ENCODE results near the gene OR2L2.
"Not testable (repeated sequence)": the region's sequence is repeated elsewhere in the genome, so short reads cannot be mapped to it uniquely, and the experiment has no call there.

OR2L2 gene, protein sequence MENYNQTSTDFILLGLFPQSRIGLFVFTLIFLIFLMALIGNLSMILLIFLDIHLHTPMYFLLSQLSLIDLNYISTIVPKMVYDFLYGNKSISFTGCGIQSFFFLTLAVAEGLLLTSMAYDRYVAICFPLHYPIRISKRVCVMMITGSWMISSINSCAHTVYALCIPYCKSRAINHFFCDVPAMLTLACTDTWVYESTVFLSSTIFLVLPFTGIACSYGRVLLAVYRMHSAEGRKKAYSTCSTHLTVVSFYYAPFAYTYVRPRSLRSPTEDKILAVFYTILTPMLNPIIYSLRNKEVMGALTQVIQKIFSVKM

DNA sequence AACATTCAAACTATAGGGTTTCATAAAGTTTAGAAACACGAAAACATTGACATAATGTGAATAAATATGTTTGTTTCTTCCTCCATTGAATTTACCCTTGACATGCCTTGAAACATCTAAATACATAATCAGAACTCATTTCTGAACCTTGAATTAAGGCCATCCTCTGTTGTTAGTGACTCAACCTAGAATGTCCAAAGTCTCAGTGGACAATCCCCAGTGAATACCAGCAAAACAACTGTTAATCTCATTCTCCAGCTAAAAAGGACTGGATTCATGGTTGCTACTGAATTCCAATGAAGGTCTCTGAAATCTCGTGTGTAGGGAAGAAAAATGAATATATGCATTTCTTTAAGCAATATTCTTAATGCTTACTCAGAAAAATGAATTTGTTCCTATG lies at the start of gene OR2L2:
Gene OR2L2, plus strand, starts transcription at position 301 of the 400 bp plus-strand sequence. CDS start 8,198 bp downstream, outside the sequence.
- DNase-seq (ENCODE audit: low read depth in 2 of 2) = no peak

- DNase-seq (ENCODE audit: low read depth in 2 of 2) = no peak
Measured at GRCh38 chr1:247992986-247993385, 36.9 kb upstream of the OR2L2 start.

DNA sequence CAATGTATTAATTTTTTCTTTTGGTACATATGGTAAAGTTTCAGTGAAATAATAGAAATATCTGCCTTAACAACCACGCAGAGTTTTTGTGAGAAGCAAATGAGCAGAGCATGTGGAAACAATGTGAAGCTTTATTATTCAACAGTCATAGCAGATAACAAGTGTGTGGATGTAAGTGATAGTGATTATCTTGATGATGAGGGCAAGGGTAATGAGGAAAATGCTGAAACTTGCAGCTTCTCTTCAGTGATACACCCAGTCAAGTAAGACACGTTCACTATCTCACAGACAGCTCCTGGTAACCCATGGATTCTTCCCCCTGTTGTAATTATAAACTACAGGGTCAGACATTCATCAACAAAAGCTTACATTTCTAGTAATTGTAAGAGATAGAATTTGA lies 31.1 kb upstream of the OR2L2 start:
- no peak for DNase-seq (ENCODE audit: low read depth in 2 of 2)

DNA sequence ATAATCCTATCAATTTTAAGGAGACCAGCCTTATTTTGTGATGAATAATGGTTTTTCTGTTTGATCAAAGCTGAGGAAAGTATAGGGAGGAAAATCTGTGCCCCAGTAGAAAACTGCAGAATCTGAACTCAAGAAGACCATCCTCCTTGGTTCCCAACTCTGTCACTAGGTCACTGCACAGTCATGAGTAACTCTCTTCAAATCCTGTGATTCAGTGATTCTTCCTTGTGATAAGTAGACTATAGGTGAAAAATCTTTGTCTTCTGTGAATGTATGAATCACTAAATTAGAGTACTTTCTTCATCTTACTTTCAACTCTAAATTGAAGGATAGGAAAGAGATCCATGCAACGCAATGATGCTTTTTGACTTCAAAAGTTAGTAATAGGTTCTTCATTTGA lies 29.7 kb upstream of the OR2L2 start:
- no peak for DNase-seq (ENCODE audit: low read depth in 2 of 2)

GRCh38 chr1:248007778-248008177 lies 22.1 kb upstream of the OR2L2 start:
- DNase-seq (ENCODE audit: low read depth in 2 of 2) = no peak

GRCh38 chr1:248009681-248010080 lies 20.2 kb upstream of the OR2L2 start:
- DNase-seq (ENCODE audit: low read depth in 2 of 2) = no peak

DNA sequence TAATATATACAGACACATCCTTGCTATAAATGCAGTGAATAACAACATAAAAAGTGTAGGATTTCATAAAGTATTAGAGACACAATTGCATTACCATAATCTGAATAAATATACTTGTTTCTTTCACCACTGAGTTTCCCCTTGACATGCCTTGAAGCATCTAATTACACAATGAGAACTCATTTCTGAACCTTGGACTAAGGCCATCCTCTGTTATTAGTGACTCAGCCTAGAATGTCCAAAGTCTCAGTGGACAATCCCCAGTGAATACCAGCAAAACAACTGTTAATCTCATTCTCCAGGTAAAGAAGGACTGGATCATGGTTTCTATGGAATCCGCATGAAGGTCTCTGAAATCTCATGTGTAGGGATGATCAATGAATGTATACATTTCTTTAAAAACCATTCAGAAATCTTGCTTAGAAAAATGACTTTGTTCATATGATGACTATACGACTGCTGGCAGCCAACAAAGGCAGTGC lies 16.6 kb upstream of the OR2L2 start, which contains the start of gene OR2L5:
Gene OR2L5, plus strand, starts transcription at position 432 of the 482 bp plus-strand sequence. CDS start 8,288 bp downstream, outside the sequence.
- no peak for DNase-seq (ENCODE audit: low read depth in 2 of 2)

GRCh38 chr1:248015803-248016202 lies 14.1 kb upstream of the OR2L2 start:
- DNase-seq (ENCODE audit: low read depth in 2 of 2) = no peak

DNA sequence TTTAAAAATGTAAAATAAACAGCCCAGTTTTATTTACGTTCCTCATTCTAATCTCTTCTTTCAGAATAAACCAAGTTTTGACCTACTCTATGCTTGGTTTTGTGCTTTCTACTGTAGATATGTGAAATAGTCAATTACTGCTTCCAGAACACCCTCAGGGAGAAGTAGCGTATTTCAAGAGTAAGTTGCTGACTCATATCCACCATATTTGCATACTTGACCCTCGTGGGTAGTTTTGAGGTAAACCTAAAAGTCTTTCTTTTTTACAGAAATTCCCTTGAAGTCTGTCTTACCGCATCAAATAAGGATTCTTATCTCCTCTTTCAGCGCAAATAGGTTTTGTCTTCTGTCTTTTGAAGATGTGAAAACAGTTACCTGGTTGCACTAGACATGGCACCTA lies 15.3 kb downstream of the OR2L2 start:
- no peak for DNase-seq (ENCODE audit: low read depth in 2 of 2)

- DNase-seq (ENCODE audit: low read depth in 2 of 2) = no peak
Measured at GRCh38 chr1:248046536-248046935, 16.7 kb downstream of the OR2L2 start, which contains the start of gene OR2L3. Gene OR2L3, plus strand, starts transcription at chr1:248046836. Its CDS starts 13,846 bp downstream, at chr1:248060682.

DNA sequence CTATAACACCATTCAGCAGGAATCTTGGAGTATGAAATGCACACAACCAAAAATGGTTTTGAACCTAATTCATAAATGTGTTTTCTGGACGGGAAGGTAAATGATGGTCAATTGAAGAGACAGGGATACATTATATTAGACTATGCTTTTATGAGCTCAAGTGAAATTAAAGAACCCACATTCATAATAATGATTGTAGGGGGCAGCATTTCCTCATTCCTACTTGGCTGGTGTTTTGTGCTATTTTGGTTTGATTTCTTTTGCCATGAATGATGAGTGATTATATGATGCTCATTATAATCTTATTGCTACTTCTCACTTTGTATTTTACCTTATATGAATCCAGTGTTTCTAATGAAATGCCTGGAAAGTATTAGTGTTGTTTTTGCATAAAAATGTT lies 17.1 kb downstream of the OR2L2 start:
- no peak for DNase-seq (ENCODE audit: low read depth in 2 of 2)

DNA sequence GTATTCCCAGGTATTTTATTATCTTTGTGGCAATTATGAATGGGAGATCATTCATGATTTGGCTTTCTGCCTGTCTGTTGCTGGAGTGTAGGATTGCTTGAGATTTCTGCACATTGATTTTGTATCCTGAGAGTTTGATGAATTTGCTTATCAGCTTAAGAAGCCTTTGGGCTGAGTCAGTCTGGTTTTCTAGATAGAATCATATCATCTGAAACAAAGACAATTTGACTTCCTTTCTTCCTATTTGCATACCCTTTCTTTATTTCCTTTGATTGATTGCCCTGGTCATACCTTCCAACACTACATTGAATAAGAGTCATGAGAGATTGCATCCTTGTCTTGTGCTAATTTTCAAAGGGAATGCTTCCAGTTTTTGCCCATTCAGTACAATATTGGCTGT lies 24.8 kb downstream of the OR2L2 start:
- DNase-seq (ENCODE audit: low read depth in 2 of 2) = no peak

DNA sequence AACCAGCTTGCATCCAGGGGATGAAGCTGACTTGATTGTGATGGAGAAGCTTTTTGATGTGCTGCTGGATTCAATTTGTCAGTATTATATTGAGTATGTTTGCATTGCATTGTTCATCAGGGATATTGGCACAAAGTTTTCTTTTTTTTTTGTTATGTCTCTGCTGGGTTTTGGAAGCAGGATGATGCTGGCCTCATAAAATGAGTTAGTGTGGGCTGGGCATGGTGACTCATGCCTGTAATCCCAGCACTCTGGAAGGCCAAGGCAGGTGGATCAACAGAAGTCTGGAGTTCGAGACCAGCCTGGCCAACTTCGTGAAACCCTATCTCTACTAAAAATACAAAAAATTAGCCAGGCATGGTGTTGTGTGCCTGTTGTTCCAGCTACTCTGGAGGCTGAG lies 25.4 kb downstream of the OR2L2 start:
- DNase-seq (ENCODE audit: low read depth in 2 of 2) = no peak

DNA sequence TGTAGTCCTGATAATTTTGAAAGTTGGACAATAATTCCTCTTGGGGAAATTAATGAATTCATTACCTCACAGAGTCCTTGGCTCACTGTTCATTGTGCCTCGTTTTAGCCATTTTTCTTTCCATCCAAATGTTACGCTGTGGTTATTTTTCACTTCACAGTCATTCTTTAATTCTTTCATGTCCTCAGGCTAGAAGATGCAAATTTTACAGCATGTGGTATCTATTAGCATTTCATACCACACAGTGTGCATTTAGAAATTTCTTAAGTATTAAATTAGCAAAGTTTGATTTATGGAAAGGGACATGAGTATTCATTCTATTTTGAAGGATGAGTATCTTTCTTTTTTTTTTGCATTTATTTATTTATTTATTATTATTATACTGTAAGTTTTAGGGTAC lies 35.2 kb downstream of the OR2L2 start:
- no peak for DNase-seq (ENCODE audit: low read depth in 2 of 2)

DNA sequence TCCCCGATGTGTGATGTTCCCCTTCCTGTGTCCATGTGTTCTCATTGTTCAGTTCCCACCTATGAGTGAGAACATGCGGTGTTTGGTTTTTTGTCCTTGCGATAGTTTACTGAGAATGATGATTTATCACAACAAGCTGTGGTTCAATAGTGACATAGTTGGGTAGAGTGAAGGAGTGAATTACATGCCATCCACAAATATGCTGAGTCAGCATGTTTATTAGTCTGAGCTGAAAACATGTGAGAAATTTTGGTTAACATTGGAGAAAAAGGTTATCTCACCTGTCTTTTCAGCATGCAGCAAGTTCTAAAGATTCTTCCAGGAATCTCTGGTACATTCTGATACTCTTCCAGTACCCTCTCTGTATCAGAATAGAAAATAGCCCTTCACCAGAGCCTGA lies 35.7 kb downstream of the OR2L2 start:
- DNase-seq (ENCODE audit: low read depth in 2 of 2) = no peak

DNA sequence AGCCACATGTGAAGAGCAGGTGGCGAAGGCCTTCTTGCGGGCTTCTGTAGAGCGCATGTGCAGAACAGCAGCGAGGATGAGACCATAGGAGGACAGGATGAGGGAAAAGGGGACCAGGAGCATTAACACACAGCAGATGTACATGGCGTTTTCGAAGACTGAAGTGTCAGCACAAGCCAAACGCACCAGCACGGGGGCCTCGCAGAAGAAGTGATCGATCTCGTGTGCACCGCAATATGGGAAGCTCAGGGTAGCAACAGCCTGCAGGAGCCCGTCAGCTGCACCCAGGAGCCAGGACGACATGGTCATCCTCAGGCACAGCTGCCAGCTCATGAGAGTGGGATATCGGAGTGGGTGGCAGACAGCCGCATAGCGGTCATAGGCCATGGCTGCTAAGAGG lies 54.0 kb downstream of the OR2L2 start:
- DNase-seq (ENCODE audit: low read depth in 2 of 2) = not testable (repeated sequence)

All from stimulated activated CD8-positive, alpha-beta memory T cell treated with anti-CD3 and anti-CD28 coated beads, Interleukin-15, amount 100 ng/mL, for 48 hours (primary cell).